Fibroblast of villous mesenchyme (primary cell): ENCODE data around the gene COL15A1. TPM values are rescaled to one million over a fixed set of nuclear protein-coding genes. Genes with fewer than 3 reads are reported as not detected.
A peak's percentile ranks its signal among the peaks of the same experiment; 100 is the strongest.

Experiments used
- DNase-seq: peaks from one replicate; pipeline ENCODE4 v3.0.0-alpha.2; 2010; ENCODE audit warnings: low read depth
- H3K4me3 ChIP-seq: 2 replicates; pipeline ENCODE4 v1.5.1; 2011; ENCODE audit warnings: low read depth, mild to moderate bottlenecking, low read length
- total RNA-seq: library from RNA; depleted of rRNA; stranded (reverse); fragments of >200 nt; gene quantifications from 2 replicates; pipeline ENCODE4 v1.2.3, GENCODE V29; 2012
- TF ChIP-seq, protein P1 (sequence below): IDR thresholded peaks from 2 replicates; pipeline ENCODE4 v1.5.1; 2012; ENCODE audit warnings: low read depth, mild to moderate bottlenecking, low read length; ENCODE audit not compliant: insufficient read depth

Gene COL15A1
- total RNA-seq, 1 donor = 1.7 TPM

DNA sequence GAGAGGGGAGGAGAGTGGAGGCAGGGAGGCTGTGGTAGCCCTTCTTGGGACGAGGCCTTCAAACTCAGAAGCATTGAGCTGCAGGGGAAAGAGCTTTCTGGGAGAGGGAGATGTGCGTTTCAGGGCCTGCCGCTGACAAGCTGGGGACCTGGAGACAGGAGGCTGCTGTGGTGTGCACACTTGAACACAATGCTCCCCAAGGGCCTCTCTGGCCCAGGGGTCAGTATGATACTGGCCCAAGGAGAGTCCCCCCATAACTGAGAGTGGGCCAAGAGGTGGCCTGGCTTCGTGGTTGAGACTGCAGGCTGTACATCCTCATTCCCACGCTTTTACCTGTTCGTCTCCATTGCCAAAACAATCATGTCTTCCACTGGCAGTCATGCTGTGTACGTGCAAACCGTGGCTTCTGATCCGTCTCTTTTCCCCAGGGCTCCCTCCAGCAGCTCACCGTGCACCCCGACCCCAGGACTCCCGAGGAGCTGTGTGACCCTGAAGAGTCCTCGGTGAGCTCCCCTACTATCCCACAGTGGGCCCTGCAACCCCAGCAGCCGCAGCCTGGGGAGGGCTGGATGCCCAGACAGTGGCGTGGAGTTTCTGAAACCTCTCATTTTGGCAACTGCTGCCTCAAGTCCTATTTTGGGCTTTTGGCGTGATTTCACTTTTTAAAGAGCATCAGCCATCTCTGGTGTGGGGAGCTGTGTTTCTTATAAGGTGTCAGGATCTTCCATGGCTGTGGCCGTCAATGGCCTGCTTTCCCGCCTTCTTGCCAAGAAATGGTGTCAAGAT is 43.4 kb downstream of the COL15A1 start:
- TF ChIP-seq, protein P1, sequence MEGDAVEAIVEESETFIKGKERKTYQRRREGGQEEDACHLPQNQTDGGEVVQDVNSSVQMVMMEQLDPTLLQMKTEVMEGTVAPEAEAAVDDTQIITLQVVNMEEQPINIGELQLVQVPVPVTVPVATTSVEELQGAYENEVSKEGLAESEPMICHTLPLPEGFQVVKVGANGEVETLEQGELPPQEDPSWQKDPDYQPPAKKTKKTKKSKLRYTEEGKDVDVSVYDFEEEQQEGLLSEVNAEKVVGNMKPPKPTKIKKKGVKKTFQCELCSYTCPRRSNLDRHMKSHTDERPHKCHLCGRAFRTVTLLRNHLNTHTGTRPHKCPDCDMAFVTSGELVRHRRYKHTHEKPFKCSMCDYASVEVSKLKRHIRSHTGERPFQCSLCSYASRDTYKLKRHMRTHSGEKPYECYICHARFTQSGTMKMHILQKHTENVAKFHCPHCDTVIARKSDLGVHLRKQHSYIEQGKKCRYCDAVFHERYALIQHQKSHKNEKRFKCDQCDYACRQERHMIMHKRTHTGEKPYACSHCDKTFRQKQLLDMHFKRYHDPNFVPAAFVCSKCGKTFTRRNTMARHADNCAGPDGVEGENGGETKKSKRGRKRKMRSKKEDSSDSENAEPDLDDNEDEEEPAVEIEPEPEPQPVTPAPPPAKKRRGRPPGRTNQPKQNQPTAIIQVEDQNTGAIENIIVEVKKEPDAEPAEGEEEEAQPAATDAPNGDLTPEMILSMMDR = no peak
- DNase-seq = no peak
- no peak overlapping the region for H3K4me3 ChIP-seq

DNA sequence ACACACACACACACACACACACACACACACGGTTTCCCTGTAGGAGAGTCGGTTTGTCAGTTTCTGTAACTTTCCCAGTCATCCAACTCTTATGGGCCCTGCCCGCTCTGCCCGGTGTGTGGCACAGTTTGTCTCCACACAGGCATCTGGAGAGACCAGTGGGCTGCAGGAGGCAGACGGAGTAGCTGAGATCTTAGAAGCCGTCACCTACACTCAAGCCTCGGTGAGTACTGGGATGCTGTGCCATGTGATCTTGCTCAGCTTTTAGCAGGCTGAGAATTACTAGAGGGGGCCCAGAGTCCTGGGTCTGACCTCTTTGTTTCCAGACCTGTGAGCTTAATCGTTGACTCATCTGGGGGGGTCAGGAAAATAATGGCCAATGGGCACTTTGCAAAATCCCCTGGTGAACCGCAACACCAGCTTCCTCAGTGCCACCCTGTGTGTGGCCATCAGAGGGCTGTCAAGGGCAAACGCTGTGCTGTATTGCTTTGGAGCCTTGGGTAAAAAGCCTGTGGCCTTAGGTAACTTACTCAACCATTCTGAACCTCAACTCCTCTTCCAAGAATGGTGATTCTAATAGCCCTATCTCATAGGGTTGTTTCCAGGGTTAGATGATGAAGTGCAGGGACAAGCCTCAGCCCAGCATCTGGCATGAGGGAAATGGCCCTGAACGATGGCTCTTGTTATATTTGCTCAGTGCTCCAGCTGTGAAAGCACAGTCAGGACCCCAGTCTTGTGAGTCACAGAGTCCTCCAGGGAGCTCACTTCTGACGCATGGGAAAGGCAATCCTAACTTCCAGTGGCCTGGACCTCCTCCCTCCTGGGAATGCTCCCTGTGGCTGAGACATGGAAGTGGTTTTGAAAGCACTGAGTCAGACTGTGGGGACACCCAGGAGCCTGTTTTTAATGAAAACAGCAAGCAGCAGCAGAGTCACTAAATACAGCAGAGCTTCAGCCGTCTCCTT is 45.6 kb downstream of the COL15A1 start:
- TF ChIP-seq, protein P1 = peak; percentile 23
- peak; percentile 100 for DNase-seq

DNA sequence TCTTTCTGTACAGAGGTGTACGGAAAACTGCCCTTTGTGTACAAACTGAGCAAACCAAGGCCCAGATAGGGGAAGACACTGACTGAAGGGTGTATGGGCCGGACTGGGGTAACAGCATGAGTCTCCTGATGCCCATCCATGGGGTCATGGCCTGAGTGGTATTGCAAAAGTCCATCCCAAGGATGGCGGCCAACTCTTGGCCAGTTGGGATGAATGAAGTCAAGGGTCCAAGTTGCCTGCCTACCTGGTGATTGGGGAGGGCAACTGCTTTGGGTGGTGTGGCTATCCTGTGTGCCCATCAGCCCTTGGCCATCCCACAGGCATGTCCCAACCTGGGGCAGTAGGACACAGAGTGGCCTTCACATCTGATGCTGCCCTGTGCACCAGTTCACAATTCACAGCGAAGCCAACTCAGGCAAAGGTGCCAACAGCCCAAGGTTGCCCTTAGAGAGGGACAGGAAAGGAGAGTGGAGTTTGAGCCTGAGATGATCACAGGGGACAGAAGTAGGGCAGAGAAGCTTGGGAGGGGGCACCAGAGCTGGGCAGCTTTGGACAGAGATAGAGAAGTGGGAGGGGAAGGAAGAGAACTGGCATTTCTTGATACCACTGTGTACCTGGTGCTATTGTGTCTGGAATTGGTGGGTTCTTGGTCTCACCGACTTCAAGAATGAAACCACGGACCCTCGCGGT is 46.6 kb downstream of the COL15A1 start:
- TF ChIP-seq, protein P1 = no peak
- DNase-seq = no peak
- no peak overlapping the region for H3K4me3 ChIP-seq

More for the DNA sequence above, 45.6 kb downstream of the COL15A1 start:
- H3K4me3 ChIP-seq = no peak overlapping the region

DNA sequence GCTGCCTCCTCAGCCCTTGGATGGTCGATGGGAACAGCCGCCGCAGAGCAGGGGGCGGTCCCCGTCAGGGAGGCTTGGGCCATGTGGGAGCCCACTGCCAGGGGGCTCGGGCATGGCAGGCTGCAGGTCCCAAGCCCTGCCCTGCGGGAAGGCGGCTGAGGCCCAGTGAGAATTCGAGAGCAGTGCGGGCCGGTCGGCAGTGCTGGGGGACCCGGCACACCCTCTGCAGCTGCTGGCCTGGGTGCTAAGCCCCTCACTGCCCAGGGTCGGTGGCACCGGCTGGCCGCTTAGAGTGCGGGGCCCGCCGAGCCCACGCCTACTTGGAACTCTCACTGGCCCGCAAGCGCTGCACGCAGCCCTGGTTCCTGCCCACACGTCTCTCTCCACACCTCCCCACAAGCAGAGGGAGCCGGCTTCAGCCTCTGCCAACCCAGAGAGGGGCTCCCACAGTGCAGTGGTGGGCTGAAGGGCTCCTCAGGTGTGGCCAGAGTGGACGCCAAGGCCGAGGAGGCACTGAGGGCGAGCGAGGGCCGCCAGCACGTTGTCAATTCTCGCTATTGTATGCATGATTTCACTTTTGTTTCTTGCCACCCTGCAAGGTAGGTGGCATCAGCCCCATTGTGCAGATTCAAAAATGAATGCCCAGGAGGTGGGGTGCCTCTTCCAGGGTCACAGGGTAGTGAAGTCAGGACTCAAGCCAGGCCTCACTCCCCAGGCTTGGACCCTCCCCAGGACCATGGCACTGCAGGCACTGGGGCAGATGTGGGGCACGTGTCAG is 48.6 kb downstream of the COL15A1 start:
- no peak overlapping the region for H3K4me3 ChIP-seq
- TF ChIP-seq, protein P1 = no peak
- DNase-seq = no peak

DNA sequence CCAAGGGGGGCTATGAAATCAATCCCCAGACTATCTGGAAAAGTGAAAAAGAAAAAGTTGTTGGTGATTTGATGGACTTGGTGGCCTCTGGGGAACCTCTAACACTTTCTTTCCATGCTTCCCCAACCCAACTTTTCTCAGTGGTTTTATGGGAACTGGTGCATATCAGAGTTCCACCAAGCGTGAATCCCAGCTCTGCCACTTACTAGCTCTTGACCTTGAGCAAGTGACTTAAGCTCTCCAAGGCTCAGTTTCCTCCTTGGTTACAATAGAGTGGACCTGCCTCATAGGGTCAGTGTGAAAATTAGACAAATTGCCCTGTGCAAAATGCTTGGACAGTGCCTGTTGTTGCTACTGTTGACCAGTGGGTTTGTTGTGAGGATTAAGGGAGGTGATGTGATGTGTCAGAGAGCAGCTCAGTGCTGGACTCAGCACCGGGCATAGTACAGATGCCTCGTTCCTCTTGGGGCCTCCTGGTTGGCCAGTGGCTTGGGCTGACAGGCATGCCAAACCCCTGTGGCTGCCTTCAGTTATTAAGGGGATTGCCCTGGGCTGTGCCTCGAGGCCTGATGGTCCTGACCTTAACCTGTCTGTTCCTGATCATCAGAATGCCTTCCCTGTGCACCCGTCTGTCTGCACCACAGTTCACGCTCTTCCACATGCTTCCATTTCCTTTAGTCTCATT is 49.3 kb downstream of the COL15A1 start:
- DNase-seq = no peak
- TF ChIP-seq, protein P1 = no peak
- H3K4me3 ChIP-seq = no peak overlapping the region
